ENCODE data around the gene SLMAP. TPM values are rescaled to one million over a fixed set of nuclear protein-coding genes. Genes with fewer than 3 reads are reported as not detected.

SLMAP gene
- total and polyA plus RNA-seq, 2 experiments from 2014 or later: 32.1 to 73.0 TPM

GRCh38 chr3:57959423-57960173 is 203.5 kb downstream of the SLMAP start:
- H3K9me2 ChIP-seq (ENCODE audit: insufficient read depth): no peaks in the 10 kb centered on the region
- 0 out of 2 replicates have a peak, but pooled peaks cover 2% of the 10 kb centered on the region for H3F3A ChIP-seq (replicated peaks; ENCODE audit: low read depth)
- H4K20me1 ChIP-seq (replicated peaks; ENCODE audit: insufficient read depth): no peaks in the 10 kb centered on the region
- Mint-ChIP-seq H3K27ac (no peak overlapping the region), H3K4me3 (no peak overlapping the region), H3K27me3 (ENCODE audit: insufficient read depth, low read depth, poor library complexity) (peaks cover 10% of the 10 kb centered on the region), H3K36me3 (ENCODE audit: low read depth) (no peaks in the 10 kb centered on the region), H3K4me1 (peaks cover 8% of the 10 kb centered on the region), H3K9me3 (no peaks in the 10 kb centered on the region)
- TF ChIP-seq EZH2 (IDR thresholded peaks at IDR 0.05; ENCODE audit: low read depth, unreplicated experiment): no peak
- TF ChIP-seq REST (IDR thresholded peaks at IDR 0.05; ENCODE audit: unreplicated experiment): no peak
- no peak for TF ChIP-seq NANOG (IDR thresholded peaks at IDR 0.05; ENCODE audit: borderline replicate concordance)
- TF ChIP-seq EZH2phosphoT487 (IDR thresholded peaks at IDR 0.05; ENCODE audit: unreplicated experiment): no peak
- TF ChIP-seq ZNF462 (CRISPR knock-in tag; IDR thresholded peaks at IDR 0.05): no peak
- no peak for TF ChIP-seq POLR2AphosphoS5 (IDR thresholded peaks at IDR 0.05; ENCODE audit: low read depth)
- no peak for TF ChIP-seq JUNB (IDR thresholded peaks at IDR 0.05; ENCODE audit: unreplicated experiment)
- no peak overlapping the region for H3K4me3 ChIP-seq
- DNase-seq (ENCODE audit: low spot score) (peak; percentile 62), ATAC-seq (peak; percentile 32)
- H3K27me3 ChIP-seq (ENCODE audit: insufficient read depth): no peaks in the 10 kb centered on the region
- H3K36me3 ChIP-seq (ENCODE audit: insufficient read depth): no peaks in the 10 kb centered on the region
- no peak overlapping the region for H3K4me2 ChIP-seq
- H3K27ac ChIP-seq (ENCODE audit: low read depth): 0 out of 2 replicates have a peak overlapping the region, but pooled peaks have one; percentile 39
- peak overlapping the region; percentile 92 for H2AFZ ChIP-seq
- no peaks in the 10 kb centered on the region for H3K79me2 ChIP-seq (replicated peaks; ENCODE audit: insufficient read depth)
- H3K4me1 ChIP-seq (ENCODE audit: insufficient read depth): peaks cover 9% of the 10 kb centered on the region; the same call in 1 of the 2 replicates
